ENCODE data around the gene BLM.

DNA sequence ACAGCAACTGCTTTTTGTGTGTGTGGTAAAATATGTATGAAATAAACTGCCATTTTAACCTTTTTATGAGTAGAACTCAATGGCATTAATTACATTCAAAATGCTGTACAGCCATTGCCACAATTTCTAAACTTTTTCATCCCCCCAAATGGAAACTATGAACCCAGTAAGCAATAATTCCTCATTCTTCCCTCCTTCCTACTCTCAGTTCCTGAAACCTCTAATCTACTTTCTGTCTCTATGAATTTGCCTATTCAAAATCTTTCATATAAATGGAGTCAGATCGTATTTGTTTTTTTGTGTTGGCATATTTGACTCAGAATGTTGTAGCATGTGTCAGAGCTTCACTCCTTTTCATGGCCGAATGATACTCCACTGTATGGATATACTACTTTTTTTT, 5.3 kb upstream of the BLM start:
- TF ChIP-seq POLR2AphosphoS5 (IDR thresholded peaks at IDR 0.05; ENCODE audit: low read depth, low read length) = no peak
- TF ChIP-seq POLR2A (IDR thresholded peaks at IDR 0.05; ENCODE audit: low read depth, low read length) = no peak

All from GM12892 (cell line).